Measurements from ENCODE around the gene MYD88. TPM values are rescaled to one million over a fixed set of nuclear protein-coding genes. Genes with fewer than 3 reads are reported as not detected.

MYD88 gene
- total RNA-seq, 2 donors from 2014 or later, result 66.1 to 76.4 TPM

- no peak for ATAC-seq
- intact Hi-C loops (cut with DNase I, micrococcal nuclease), result no loop called here
These were observed 28.0 kb upstream of the MYD88 start for GRCh38 chr3:38110314-38111050.

GRCh38 chr3:38111201-38111600 lies 27.3 kb upstream of the MYD88 start:
- DNase-seq (no peak), ATAC-seq (no peak)
- intact Hi-C loops (cut with DNase I, micrococcal nuclease), result no loop called here

More at GRCh38 chr3:38110314-38111050, 28.0 kb upstream of the MYD88 start:
- DNase-seq, result no peak

GRCh38 chr3:38111696-38112377 lies 26.6 kb upstream of the MYD88 start:
- intact Hi-C loops (cut with DNase I, micrococcal nuclease), result no loop called here
- ATAC-seq, result no peak

GRCh38 chr3:38112378-38112761 lies 26.1 kb upstream of the MYD88 start:
- no peak for ATAC-seq
- DNase-seq, result peak in 1 of 2 donors; percentile 17
- intact Hi-C loops (cut with DNase I, micrococcal nuclease), result no loop called here

More at GRCh38 chr3:38111696-38112377, 26.6 kb upstream of the MYD88 start:
- DNase-seq, result no peak

GRCh38 chr3:38114052-38114874 lies 24.2 kb upstream of the MYD88 start:
- DNase-seq (peak in 1 of 2 donors; percentile 16), ATAC-seq (no peak)
- intact Hi-C loops (cut with DNase I, micrococcal nuclease), result no loop called here

- peak in 1 of 2 donors; percentile 23 for DNase-seq
- intact Hi-C loops (cut with DNase I, micrococcal nuclease), result no loop called here
- ATAC-seq, result no peak
These were observed 23.4 kb upstream of the MYD88 start for GRCh38 chr3:38114875-38115644.

- peak in 1 of 2 donors; percentile 16 for DNase-seq
- intact Hi-C loops (cut with DNase I, micrococcal nuclease), result no loop called here
- ATAC-seq, result no peak
These were observed 22.6 kb upstream of the MYD88 start for GRCh38 chr3:38115645-38116427.

- ATAC-seq (peak; percentile 44), DNase-seq (peak in 1 of 2 donors; percentile 31)
- intact Hi-C loops (cut with DNase I, micrococcal nuclease), result no loop called here
These were observed 21.8 kb upstream of the MYD88 start for GRCh38 chr3:38116471-38117162.

- intact Hi-C loops (cut with DNase I, micrococcal nuclease), result no loop called here
These were observed 21.2 kb upstream of the MYD88 start for GRCh38 chr3:38117163-38117716.

GRCh38 chr3:38117748-38118420 lies 20.6 kb upstream of the MYD88 start:
- intact Hi-C loops (cut with DNase I, micrococcal nuclease), result no loop called here
- peak; percentile 79 for ATAC-seq
- DNase-seq, result peak; percentile 67 to 79

More at GRCh38 chr3:38117163-38117716, 21.2 kb upstream of the MYD88 start:
- ATAC-seq (peak; percentile 59), DNase-seq (peak; percentile 25 to 30)

GRCh38 chr3:38118421-38119247 lies 19.8 kb upstream of the MYD88 start:
- intact Hi-C loops (cut with DNase I, micrococcal nuclease), result no loop called here
- no peak for DNase-seq
- no peak for ATAC-seq

- no peak for ATAC-seq
- intact Hi-C loops (cut with DNase I, micrococcal nuclease), result no loop called here
- peak in 1 of 2 donors; percentile 15 for DNase-seq
These were observed 19.3 kb upstream of the MYD88 start for GRCh38 chr3:38119248-38119544.

- intact Hi-C loops (cut with DNase I, micrococcal nuclease), result no loop called here
- DNase-seq, result peak in 1 of 2 donors; percentile 8
- ATAC-seq, result no peak
These were observed 18.4 kb upstream of the MYD88 start for GRCh38 chr3:38119821-38120692.

- intact Hi-C loops (cut with DNase I, micrococcal nuclease), result no loop called here
- no peak for ATAC-seq
- peak in 1 of 2 donors; percentile 24 for DNase-seq
These were observed 17.6 kb upstream of the MYD88 start for GRCh38 chr3:38120693-38121450.
